Panc1 (cell line): ENCODE data around the gene RIMS1. TPM values are rescaled to one million over a fixed set of nuclear protein-coding genes. Genes with fewer than 3 reads are reported as not detected.

Experiments
- ATAC-seq: fragments of 200-7000 bp; cut with Tn5 transposase; 2 replicates; pipeline ENCODE4 v1.9.1; 2020; ENCODE audit warnings: mild to moderate bottlenecking, moderate library complexity
- BruUV-seq: library from RNA; stranded (reverse); fragments of 400-500 nt; replicated peaks from 2 replicates; lab custom pipeline; 2021; lab: Mats Ljungman, UMichigan
- CTCF ChIA-PET: fragments of 300-600 bp; sonication (Branson Sonifier 250); formaldehyde crosslinking; loops from one replicate; lab custom pipeline; 2022; ENCODE audit warnings: antibody characterized with exemption; lab: Charles Lee
- POLR2A ChIA-PET: fragments of 300-600 bp; sonication (Branson Sonifier 250); formaldehyde crosslinking; loops from one replicate; lab custom pipeline; 2022; ENCODE audit warnings: antibody characterized with exemption; lab: Charles Lee
- DNase-seq: peaks from one replicate; pipeline ENCODE4 v3.0.0-alpha.2; 2010; ENCODE audit warnings: low read depth, low spot score
- H3K27ac ChIP-seq: 2 replicates; pipeline ENCODE4 v1.5.1; 2011; ENCODE audit warnings: mild to moderate bottlenecking, low read length, inconsistent platforms
- H3K27me3 ChIP-seq: fragments of 200-500 bp; sonication (Bioruptor generic); 2 replicates; pipeline ENCODE4 v1.6.0; 2014; ENCODE audit warnings: low read length, inconsistent platforms; ENCODE audit not compliant: control insufficient read depth, insufficient read depth
- H3K36me3 ChIP-seq: fragments of 200-500 bp; sonication (Bioruptor generic); 2 replicates; pipeline ENCODE4 v1.5.1; 2014; ENCODE audit warnings: inconsistent platforms, mild to moderate bottlenecking, low read length, moderate library complexity; ENCODE audit not compliant: control insufficient read depth, insufficient read depth
- H3K4me1 ChIP-seq: 2 replicates; pipeline ENCODE4 v1.5.1; 2011; ENCODE audit warnings: inconsistent platforms, mild to moderate bottlenecking, low read length, moderate library complexity; ENCODE audit not compliant: control insufficient read depth, insufficient read depth
- H3K4me3 ChIP-seq, 2 experiments: 2 replicates each; pipeline ENCODE4 v1.5.1; 2011 to 2012; ENCODE audit warnings: low read depth in 2 of 2, low read length in 2 of 2, mild to moderate bottlenecking in 2 of 2, inconsistent platforms in 1 of 2, moderate library complexity in 1 of 2
- H3K9me3 ChIP-seq: fragments of 200-500 bp; sonication (Bioruptor generic); 2 replicates; pipeline ENCODE4 v1.5.1; 2014; ENCODE audit warnings: low read depth, mild to moderate bottlenecking, inconsistent platforms, low read length, moderate library complexity; ENCODE audit not compliant: control insufficient read depth, insufficient read depth
- CTCF ChIP-seq: fragments of 450-650 bp; IDR thresholded peaks from 2 replicates; pipeline ENCODE4 v1.5.1; 2017; ENCODE audit warnings: mild to moderate bottlenecking
- POLR2AphosphoS5 ChIP-seq: IDR thresholded peaks from 2 replicates; pipeline ENCODE4 v1.6.1; 2012; ENCODE audit warnings: mild to moderate bottlenecking, low read depth, low read length, moderate library complexity
- SIN3A ChIP-seq: IDR thresholded peaks from 2 replicates; pipeline ENCODE4 v1.6.1; 2012; ENCODE audit warnings: low read depth, mild to moderate bottlenecking, low read length, moderate library complexity, borderline replicate concordance; ENCODE audit not compliant: insufficient read depth
- TCF7L2 ChIP-seq: IDR thresholded peaks from 2 replicates; pipeline ENCODE4 v1.6.1; 2011; ENCODE audit warnings: mild to moderate bottlenecking, low read depth, low read length, inconsistent platforms
- in situ Hi-C: cut with HindIII; loops from 2 replicates; pipeline ENCODE4 v1.10.0; 2016; ENCODE audit warnings: low sequenced_read_pairs, low pct_unique_long_range_greater_than_20kb
- intact Hi-C: fragments of 100-400 bp; cut with micrococcal nuclease; formaldehyde crosslinking; loops from one replicate; pipeline ENCODE4 v1.10.0; 2022; ENCODE audit not compliant: unreplicated experiment
- total RNA-seq: library from RNA; stranded (reverse); gene quantifications from one replicate; pipeline ENCODE4 v1.2.1, GENCODE V29; 2021; ENCODE audit not compliant: unreplicated experiment
- TF ChIP-seq, protein P1 (sequence below), 2 experiments: IDR thresholded peaks; 2 replicates each; pipeline ENCODE4 v1.6.1; 2011 to 2012; ENCODE audit warnings: low read depth in 2 of 2, control low read depth in 1 of 2, low read length in 1 of 2, mild to moderate bottlenecking in 1 of 2, moderate library complexity in 1 of 2; ENCODE audit not compliant: insufficient read depth in 1 of 2

The RIMS1 gene
- total RNA-seq, 1 experiment from 2014 or later, result 0.18 TPM

DNA sequence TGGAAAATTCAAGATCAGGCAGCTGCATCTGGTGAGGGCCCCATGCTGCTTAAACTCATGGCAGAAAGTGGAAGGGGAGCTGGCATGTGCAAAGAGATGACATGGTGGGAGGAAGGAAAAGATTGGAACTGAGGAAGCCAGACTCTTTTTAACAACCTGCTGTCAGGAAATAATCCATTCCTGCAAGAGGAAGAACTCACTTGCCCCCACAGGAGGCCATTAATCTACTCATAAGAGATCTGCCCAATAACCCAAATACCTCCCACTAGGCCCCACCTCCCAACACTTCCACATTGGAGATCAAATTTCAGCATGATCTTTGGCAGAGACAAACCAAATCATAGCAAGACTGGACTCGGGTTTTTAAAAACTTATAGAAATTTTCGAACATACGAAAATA, 535.0 kb downstream of the RIMS1 start:
- no peak overlapping the region for H3K27ac ChIP-seq
- intact Hi-C loops (no loop called here), in situ Hi-C loops (no loop called here)
- BruUV-seq, result no TSS peak
- ChIA-PET POLR2A (no interaction called here), CTCF (no interaction called here)
- no peaks in the 10 kb centered on the region for H3K9me3 ChIP-seq
- ATAC-seq (no peak), DNase-seq (no peak)
- TF ChIP-seq CTCF, result no peak
- no peak overlapping the region for H3K4me3 ChIP-seq
- H3K27me3 ChIP-seq, result no peaks in the 10 kb centered on the region
- H3K4me1 ChIP-seq, result no peaks in the 10 kb centered on the region
- no peaks in the 10 kb centered on the region for H3K36me3 ChIP-seq

- ChIA-PET CTCF (interaction anchor here (0.6 kb wide), 1 partner anchor 12 kb away, joined by 4 read pairs; no protein-coding TSS in a partner anchor), POLR2A (no interaction called here)
- Histone ChIP-seq H3K36me3 (no peaks in the 10 kb centered on the region), H3K4me3 (no peak overlapping the region), H3K27me3 (no peaks in the 10 kb centered on the region), H3K4me1 (no peaks in the 10 kb centered on the region), H3K9me3 (no peaks in the 10 kb centered on the region), H3K27ac (no peak overlapping the region)
- in situ Hi-C loops (no loop called here), intact Hi-C loops (no loop called here)
- no peak for TF ChIP-seq SIN3A
- no peak for TF ChIP-seq TCF7L2
- no peak for TF ChIP-seq CTCF
- TF ChIP-seq, protein P1, sequence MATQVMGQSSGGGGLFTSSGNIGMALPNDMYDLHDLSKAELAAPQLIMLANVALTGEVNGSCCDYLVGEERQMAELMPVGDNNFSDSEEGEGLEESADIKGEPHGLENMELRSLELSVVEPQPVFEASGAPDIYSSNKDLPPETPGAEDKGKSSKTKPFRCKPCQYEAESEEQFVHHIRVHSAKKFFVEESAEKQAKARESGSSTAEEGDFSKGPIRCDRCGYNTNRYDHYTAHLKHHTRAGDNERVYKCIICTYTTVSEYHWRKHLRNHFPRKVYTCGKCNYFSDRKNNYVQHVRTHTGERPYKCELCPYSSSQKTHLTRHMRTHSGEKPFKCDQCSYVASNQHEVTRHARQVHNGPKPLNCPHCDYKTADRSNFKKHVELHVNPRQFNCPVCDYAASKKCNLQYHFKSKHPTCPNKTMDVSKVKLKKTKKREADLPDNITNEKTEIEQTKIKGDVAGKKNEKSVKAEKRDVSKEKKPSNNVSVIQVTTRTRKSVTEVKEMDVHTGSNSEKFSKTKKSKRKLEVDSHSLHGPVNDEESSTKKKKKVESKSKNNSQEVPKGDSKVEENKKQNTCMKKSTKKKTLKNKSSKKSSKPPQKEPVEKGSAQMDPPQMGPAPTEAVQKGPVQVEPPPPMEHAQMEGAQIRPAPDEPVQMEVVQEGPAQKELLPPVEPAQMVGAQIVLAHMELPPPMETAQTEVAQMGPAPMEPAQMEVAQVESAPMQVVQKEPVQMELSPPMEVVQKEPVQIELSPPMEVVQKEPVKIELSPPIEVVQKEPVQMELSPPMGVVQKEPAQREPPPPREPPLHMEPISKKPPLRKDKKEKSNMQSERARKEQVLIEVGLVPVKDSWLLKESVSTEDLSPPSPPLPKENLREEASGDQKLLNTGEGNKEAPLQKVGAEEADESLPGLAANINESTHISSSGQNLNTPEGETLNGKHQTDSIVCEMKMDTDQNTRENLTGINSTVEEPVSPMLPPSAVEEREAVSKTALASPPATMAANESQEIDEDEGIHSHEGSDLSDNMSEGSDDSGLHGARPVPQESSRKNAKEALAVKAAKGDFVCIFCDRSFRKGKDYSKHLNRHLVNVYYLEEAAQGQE (IDR thresholded peaks at IDR 0.05; ENCODE audit: insufficient read depth in 1 of 2, low read depth in 2 of 2, low read length in 1 of 2), result no peak
- no peak for TF ChIP-seq POLR2AphosphoS5
- no TSS peak for BruUV-seq
- ATAC-seq (no peak), DNase-seq (no peak)
Observed at GRCh38 chr6:72422171-72422570, 535.8 kb downstream of the RIMS1 start.

DNA sequence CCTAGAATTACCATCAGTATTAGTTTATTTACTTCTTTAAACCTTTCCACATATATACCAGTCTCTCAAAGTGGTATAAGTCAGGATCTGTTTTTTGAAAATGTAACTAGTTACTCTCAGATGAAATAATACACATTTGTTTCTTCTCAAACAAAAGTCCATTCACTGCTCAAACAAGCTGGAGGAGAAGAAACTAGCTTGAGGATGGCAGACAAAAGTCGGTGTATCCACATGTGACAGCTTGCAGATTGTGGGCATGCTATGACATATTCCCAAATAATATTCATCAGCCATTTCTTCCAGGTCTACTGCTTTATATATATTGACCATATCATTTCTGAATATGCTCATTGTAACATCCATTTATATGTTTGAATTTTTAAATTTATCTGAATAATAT, 538.1 kb downstream of the RIMS1 start:
- H3K27me3 ChIP-seq, result no peaks in the 10 kb centered on the region
- DNase-seq, result no peak
- H3K36me3 ChIP-seq, result no peaks in the 10 kb centered on the region
- TF ChIP-seq, protein P1 (IDR thresholded peaks at IDR 0.05; ENCODE audit: insufficient read depth in 1 of 2, low read depth in 2 of 2, low read length in 1 of 2), result no peak
- TF ChIP-seq CTCF (no peak), TCF7L2 (no peak), SIN3A (no peak), POLR2AphosphoS5 (no peak)
- in situ Hi-C loops (no loop called here), intact Hi-C loops (no loop called here)
- ChIA-PET POLR2A (no interaction called here), CTCF (interaction anchor here (1.4 kb wide), 1 partner anchor 156 kb away, joined by 4 read pairs; no protein-coding TSS in a partner anchor)
- ATAC-seq, result no peak
- no TSS peak for BruUV-seq
- no peak overlapping the region for H3K4me3 ChIP-seq
- no peaks in the 10 kb centered on the region for H3K9me3 ChIP-seq
- no peaks in the 10 kb centered on the region for H3K4me1 ChIP-seq
- no peak overlapping the region for H3K27ac ChIP-seq
